K562 (cell line): Measurements from ENCODE around the gene PTHLH. TPM values are rescaled to one million over a fixed set of nuclear protein-coding genes. Genes with fewer than 3 reads are reported as not detected.

Experiments used
- ATAC-seq: fragments of 200-7000 bp; cut with Tn5 transposase; 3 replicates; pipeline ENCODE4 v1.9.1; 2020; ENCODE audit warnings: moderate library complexity
- BruUV-seq: library from RNA; stranded (reverse); fragments of 400-500 nt; replicated peaks from 2 replicates; lab custom pipeline; 2021; lab: Mats Ljungman, UMichigan
- CTCF ChIA-PET: fragments of 300-600 bp; formaldehyde crosslinking; extraction: SDS; loops from one replicate; lab custom pipeline; 2021; ENCODE audit warnings: low intra/inter-chr PET ratio; lab: Yijun Ruan, JAX
- POLR2A ChIA-PET: fragments of 300-600, 350-650 bp; sonication (Branson Sonifier 250); formaldehyde crosslinking; extraction: SDS; loops from one replicate; lab custom pipeline; 2021; ENCODE audit warnings: antibody characterized with exemption, inconsistent platforms; lab: Yijun Ruan, JAX
- DNase-seq, 4 experiments: peaks; one replicate each; pipeline versions ENCODE4 v3.0.0 to v3.0.0-alpha.2; 2011 to 2018; ENCODE audit warnings: low spot score in 3 of 4, mixed read lengths in 3 of 4; ENCODE audit errors: extremely low read depth in 1 of 4
- FAIRE-seq: peaks from 2 replicates; lab custom pipeline; 2011; peaks lifted over from hg19 to GRCh38; lab: Jason Lieb, UNC
- H2AFZ ChIP-seq: 2 replicates; pipeline ENCODE4 v1.6.0; 2011; ENCODE audit warnings: low read depth, low read length, control low read depth, inconsistent platforms
- H3K27ac ChIP-seq: fragments of 200-600 bp; 3 replicates; pipeline ENCODE4 v1.8.0; 2011; ENCODE audit warnings: low read depth, mild to moderate bottlenecking, control low read depth, inconsistent platforms, low read length, moderate library complexity, mixed read lengths; ENCODE audit errors: extremely low read depth
- H3K27me3 ChIP-seq, 2 experiments: fragments of 300-600 bp in 1 of 2; 2 replicates in 1 of 2; 3 replicates in 1 of 2; pipeline versions ENCODE4 v1.6.0 to v1.8.0; 2011; ENCODE audit warnings: inconsistent platforms in 2 of 2, low read length in 2 of 2, mild to moderate bottlenecking in 1 of 2, mixed read lengths in 1 of 2, moderate library complexity in 1 of 2; ENCODE audit not compliant: control insufficient read depth in 2 of 2, insufficient read depth in 2 of 2
- H3K36me3 ChIP-seq: fragments of 300-600 bp; 3 replicates; pipeline ENCODE4 v1.8.0; 2011; ENCODE audit warnings: mild to moderate bottlenecking, low read length, inconsistent platforms; ENCODE audit not compliant: control insufficient read depth, insufficient read depth
- H3K4me1 ChIP-seq, 2 experiments: fragments of 200-600 bp in 1 of 2; replicated peaks in 1 of 2; 2 replicates in 1 of 2; 3 replicates in 1 of 2; pipeline versions ENCODE4 v1.5.1 to v1.8.0; 2011; ENCODE audit warnings: inconsistent platforms in 2 of 2, low read length in 2 of 2, mild to moderate bottlenecking in 1 of 2, mixed read lengths in 1 of 2, moderate library complexity in 1 of 2; ENCODE audit not compliant: control insufficient read depth in 2 of 2, insufficient read depth in 2 of 2
- H3K4me2 ChIP-seq: 2 replicates; pipeline ENCODE4 v1.6.1; 2011; ENCODE audit warnings: low read length, control low read depth, inconsistent platforms, mixed read lengths; ENCODE audit not compliant: insufficient read depth
- H3K4me3 ChIP-seq: fragments of 200-600 bp; sonication (generic), shearing (Covaris generic); 2 replicates; pipeline ENCODE4 v1.5.1; 2016; ENCODE audit warnings: control low read depth, inconsistent platforms
- H3K79me2 ChIP-seq: fragments of 200-600 bp; 3 replicates; pipeline ENCODE4 v1.8.0; 2011; ENCODE audit warnings: low read length, inconsistent platforms; ENCODE audit not compliant: control insufficient read depth, insufficient read depth
- H3K9ac ChIP-seq, 2 experiments: 2 replicates each; pipeline versions ENCODE4 v1.6.0 to v1.6.1; 2011; ENCODE audit warnings: low read depth in 2 of 2, low read length in 2 of 2, control low read depth in 1 of 2, inconsistent platforms in 1 of 2, mild to moderate bottlenecking in 1 of 2, mixed read lengths in 1 of 2; ENCODE audit not compliant: insufficient read depth in 1 of 2
- H3K9me1 ChIP-seq: one replicate; pipeline ENCODE4 v1.6.0; 2011; ENCODE audit warnings: inconsistent platforms, mild to moderate bottlenecking, low read length, moderate library complexity; ENCODE audit not compliant: control insufficient read depth, insufficient read depth
- H3K9me3 ChIP-seq: replicated peaks from 2 replicates; pipeline ENCODE4 v1.5.1; 2011; ENCODE audit warnings: low read depth, low read length, inconsistent platforms; ENCODE audit not compliant: control insufficient read depth, insufficient read depth
- H4K20me1 ChIP-seq: replicated peaks from 2 replicates; pipeline ENCODE4 v1.6.1; 2011; ENCODE audit warnings: low read length, inconsistent platforms, mixed read lengths; ENCODE audit not compliant: control insufficient read depth, insufficient read depth
- CHD2 ChIP-seq: IDR thresholded peaks from 2 replicates; pipeline ENCODE4 v1.6.1; 2011; ENCODE audit warnings: low read depth, low read length
- NCOA6 ChIP-seq: fragments of 450-650 bp; IDR thresholded peaks from 2 replicates; pipeline ENCODE4 v1.6.1; 2017; ENCODE audit warnings: mild to moderate bottlenecking
- NFE2L1 ChIP-seq: fragments of 450-650 bp; IDR thresholded peaks from 2 replicates; pipeline ENCODE4 v1.6.1; 2016; ENCODE audit warnings: missing genetic modification characterization, low read depth, mild to moderate bottlenecking, missing compliant biosample characterization, moderate library complexity, borderline replicate concordance
- WGBS: fragments of 100-300 bp; shearing (Covaris generic); methylation state at CpG from one replicate; pipeline ENCODE4 v1.1.6; 2016; ENCODE audit warnings: low coverage, mixed read lengths; ENCODE audit not compliant: insufficient coverage; ENCODE audit errors: missing lambda C conversion rate; 5-methylcytosine and 5-hydroxymethylcytosine counted together
- in situ Hi-C: fragments of 300-500 bp; cut with MboI; formaldehyde crosslinking; loops from 4 replicates; pipeline ENCODE4 v1.15.0; 2018; ENCODE audit warnings: inconsistent platforms, mixed read lengths
- intact Hi-C: fragments of 100-400 bp; cut with micrococcal nuclease; formaldehyde crosslinking; loops from 2 replicates; pipeline ENCODE4 v1.14.2; 2022
- polyA plus RNA-seq, 8 experiments: library from polyadenylated mRNA; depleted of rRNA in 4 of 8; stranded (reverse) in 5 of 8; unstranded in 3 of 8; fragments of >200 nt; fragmentation: Nextera tagmentation in 2 of 8; fragmentation: Illumina TruSeq in 1 of 8; extraction: Ambion mirVana in 2 of 8; extraction: Trizol in 1 of 8; gene quantifications; 2 replicates each; pipeline versions ENCODE4 v1.2.1 to v1.2.3, GENCODE V29; 2011 to 2014; ENCODE audit warnings: inconsistent platforms in 1 of 8, missing spikeins in 1 of 8
- total RNA-seq, 7 experiments: library from RNA; depleted of rRNA in 6 of 7; stranded (reverse); fragments of >200 nt in 6 of 7; fragmentation: Illumina TruSeq in 2 of 7; extraction: Trizol in 2 of 7; gene quantifications; 2 replicates each; pipeline versions ENCODE4 v1.2.1 to v1.2.3, GENCODE V29; 2011 to 2021; ENCODE audit warnings: low replicate concordance in 1 of 7
- TF ChIP-seq, protein P1 (sequence below): fragments of 250-450 bp; sonication (Bioruptor Pico); IDR thresholded peaks from 2 replicates; pipeline ENCODE4 v1.4.0; 2020

PTHLH gene
- total and polyA plus RNA-seq, 9 of the 15 experiments (the other 6 are each of a cell fraction or from before 2014, with no cell fraction given): 0.14 to 2.5 (median 0.74) TPM

- Histone ChIP-seq H2AFZ (no peak overlapping the region), H3K9ac (no peak overlapping the region), H3K79me2 (no peaks in the 10 kb centered on the region), H3K4me3 (no peak overlapping the region), H3K9me1 (no peaks in the 10 kb centered on the region), H3K27ac (no peak overlapping the region), H3K27me3 (no peaks in the 10 kb centered on the region), H3K9me3 (no peaks in the 10 kb centered on the region), H3K4me1 (no peaks in the 10 kb centered on the region), H4K20me1 (no peaks in the 10 kb centered on the region), H3K36me3 (no peaks in the 10 kb centered on the region), H3K4me2 (no peak overlapping the region)
- 73% methylated on average over 1 of the region's 1 CpG for WGBS
- CTCF ChIA-PET: no interaction called here
- BruUV-seq: no TSS peak
- DNase-seq (no peak), ATAC-seq (no peak), FAIRE-seq (no peak)
- no peak for TF ChIP-seq CHD2
- intact Hi-C loops: no loop called here
- in situ Hi-C loops: no loop called here
- POLR2A ChIA-PET: interaction anchor here (1.0 kb wide), 1 partner anchor 24 kb away, joined by 3 read pairs; no protein-coding TSS in a partner anchor
Observed at GRCh38 chr12:27995406-27995805, 22.9 kb upstream of the PTHLH start.

DNA sequence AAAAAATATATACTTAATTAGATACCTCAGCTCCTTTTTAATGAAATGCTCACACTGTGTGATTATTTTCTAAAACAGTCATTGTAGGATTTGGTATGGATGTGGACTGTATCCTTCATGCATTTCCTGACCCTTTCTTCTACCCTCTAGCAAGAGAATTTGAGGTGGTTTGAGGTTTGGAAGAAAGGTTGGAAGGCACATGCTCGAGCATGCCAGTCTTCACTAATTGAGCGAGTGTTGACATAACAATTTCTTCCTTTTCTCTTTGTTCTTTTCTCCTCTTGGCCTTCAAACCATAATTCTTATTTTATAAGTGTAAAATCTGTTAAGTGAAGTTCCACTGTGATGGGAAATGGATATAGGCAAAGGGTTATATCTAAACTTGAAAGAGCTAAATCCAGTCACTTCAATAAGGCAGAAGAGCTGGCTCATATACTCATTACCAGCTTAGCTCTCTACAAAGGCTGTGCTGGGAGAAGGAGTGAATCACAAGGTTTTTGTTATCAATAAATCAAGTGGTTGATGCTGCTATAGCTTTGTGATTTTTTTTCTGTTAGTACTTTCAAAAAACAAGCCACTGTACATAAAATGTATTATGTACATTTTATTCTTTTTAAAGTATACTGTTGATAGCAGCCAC lies 16.2 kb upstream of the PTHLH start:
- FAIRE-seq (peak; percentile 26), DNase-seq (no peak), ATAC-seq (no peak)
- WGBS: 28% methylated on average over 2 of the region's 2 CpGs
- TF ChIP-seq, protein P1, sequence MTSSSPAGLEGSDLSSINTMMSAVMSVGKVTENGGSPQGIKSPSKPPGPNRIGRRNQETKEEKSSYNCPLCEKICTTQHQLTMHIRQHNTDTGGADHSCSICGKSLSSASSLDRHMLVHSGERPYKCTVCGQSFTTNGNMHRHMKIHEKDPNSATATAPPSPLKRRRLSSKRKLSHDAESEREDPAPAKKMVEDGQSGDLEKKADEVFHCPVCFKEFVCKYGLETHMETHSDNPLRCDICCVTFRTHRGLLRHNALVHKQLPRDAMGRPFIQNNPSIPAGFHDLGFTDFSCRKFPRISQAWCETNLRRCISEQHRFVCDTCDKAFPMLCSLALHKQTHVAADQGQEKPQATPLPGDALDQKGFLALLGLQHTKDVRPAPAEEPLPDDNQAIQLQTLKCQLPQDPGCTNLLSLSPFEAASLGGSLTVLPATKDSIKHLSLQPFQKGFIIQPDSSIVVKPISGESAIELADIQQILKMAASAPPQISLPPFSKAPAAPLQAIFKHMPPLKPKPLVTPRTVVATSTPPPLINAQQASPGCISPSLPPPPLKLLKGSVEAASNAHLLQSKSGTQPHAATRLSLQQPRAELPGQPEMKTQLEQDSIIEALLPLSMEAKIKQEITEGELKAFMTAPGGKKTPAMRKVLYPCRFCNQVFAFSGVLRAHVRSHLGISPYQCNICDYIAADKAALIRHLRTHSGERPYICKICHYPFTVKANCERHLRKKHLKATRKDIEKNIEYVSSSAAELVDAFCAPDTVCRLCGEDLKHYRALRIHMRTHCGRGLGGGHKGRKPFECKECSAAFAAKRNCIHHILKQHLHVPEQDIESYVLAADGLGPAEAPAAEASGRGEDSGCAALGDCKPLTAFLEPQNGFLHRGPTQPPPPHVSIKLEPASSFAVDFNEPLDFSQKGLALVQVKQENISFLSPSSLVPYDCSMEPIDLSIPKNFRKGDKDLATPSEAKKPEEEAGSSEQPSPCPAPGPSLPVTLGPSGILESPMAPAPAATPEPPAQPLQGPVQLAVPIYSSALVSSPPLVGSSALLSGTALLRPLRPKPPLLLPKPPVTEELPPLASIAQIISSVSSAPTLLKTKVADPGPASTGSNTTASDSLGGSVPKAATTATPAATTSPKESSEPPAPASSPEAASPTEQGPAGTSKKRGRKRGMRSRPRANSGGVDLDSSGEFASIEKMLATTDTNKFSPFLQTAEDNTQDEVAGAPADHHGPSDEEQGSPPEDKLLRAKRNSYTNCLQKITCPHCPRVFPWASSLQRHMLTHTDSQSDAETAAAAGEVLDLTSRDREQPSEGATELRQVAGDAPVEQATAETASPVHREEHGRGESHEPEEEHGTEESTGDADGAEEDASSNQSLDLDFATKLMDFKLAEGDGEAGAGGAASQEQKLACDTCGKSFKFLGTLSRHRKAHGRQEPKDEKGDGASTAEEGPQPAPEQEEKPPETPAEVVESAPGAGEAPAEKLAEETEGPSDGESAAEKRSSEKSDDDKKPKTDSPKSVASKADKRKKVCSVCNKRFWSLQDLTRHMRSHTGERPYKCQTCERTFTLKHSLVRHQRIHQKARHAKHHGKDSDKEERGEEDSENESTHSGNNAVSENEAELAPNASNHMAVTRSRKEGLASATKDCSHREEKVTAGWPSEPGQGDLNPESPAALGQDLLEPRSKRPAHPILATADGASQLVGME: no peak
- TF ChIP-seq NCOA6 (no peak), NFE2L1 (no peak)
- POLR2A ChIA-PET: interaction anchor here (0.6 to 1.2 kb wide), 2 partner anchors 667 to 1447 kb away, joined by 3 to 4 read pairs; no protein-coding TSS in a partner anchor
- Histone ChIP-seq H3K4me1 (no peaks in the 10 kb centered on the region; a peak in 1 of 5 replicates), H3K4me2 (no peak overlapping the region), H3K27ac (no peak overlapping the region), H3K79me2 (no peaks in the 10 kb centered on the region), H3K9me3 (no peaks in the 10 kb centered on the region), H2AFZ (no peak overlapping the region), H3K9me1 (no peaks in the 10 kb centered on the region), H3K9ac (no peak overlapping the region), H3K27me3 (no peaks in the 10 kb centered on the region), H3K4me3 (no peak overlapping the region), H3K36me3 (no peaks in the 10 kb centered on the region), H4K20me1 (no peaks in the 10 kb centered on the region)
- in situ Hi-C loops: no loop called here
- BruUV-seq: no TSS peak
- CTCF ChIA-PET: no interaction called here
- intact Hi-C loops: no loop called here
